ENCODE measurements around the gene CLK1.
A peak's percentile ranks its signal among the peaks of the same experiment; 100 is the strongest.

The CLK1 gene

DNA sequence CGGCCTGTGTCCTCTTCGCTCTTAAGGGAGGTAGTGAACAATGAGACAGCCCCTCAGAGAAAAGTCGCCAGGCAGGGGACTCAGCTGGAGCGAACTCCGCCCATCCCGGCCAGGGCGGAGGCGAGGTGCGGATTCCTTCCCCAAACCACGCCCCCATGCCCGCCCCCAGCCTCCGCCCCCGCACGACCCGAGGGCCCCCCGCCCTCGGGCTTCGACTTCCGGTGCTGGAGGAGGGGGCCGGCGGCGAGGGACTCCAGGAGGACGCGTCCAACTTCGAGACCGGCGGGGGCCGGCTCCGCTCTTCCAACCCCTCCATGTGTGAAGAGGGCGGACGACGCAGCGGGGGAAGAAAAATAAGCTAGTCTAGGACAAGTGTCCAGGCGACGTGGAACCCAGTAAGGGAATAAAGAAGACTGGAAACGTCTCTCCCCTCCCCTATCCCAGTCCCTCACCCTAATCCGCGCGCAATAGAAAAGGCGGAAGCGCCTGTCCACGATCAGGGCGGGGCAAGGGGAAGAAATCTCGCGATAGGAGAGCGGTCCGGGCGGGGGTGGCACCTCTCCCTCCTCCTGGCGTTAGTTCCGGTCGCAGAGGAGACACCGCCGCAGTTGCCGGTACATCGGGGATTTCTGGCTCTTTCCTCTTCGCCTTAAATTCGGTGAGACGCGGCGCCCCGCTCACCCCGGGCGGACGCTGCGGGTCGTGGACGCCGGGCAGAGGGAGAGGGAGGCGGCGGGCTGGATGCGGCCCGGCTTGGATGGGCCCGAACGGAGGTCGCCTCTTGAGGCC lies 52.9 kb downstream of the CLK1 start, which contains the start of gene BZW1:
Gene BZW1 (plus strand): TSS at position 578 of the 789 bp plus-strand sequence. CDS start 1,308 bp downstream, outside the sequence.
- DNase-seq (ENCODE audit: low read depth) = peak; percentile 90

DNA sequence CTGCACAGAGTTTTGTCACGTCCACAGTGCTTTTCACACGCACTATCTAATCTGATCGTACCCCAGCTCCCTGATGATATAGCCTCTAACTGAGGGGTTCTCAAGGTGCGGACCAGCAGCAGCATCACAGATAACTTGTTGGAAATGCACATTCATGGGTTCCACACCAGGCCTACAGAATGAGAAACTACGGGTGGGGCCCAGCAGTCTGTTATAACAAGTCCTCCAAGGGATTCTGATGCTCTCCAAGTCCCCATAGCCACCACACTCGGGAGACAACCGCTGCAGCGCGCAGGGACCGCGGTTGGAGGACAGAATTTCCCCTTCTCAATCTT lies 53.5 kb downstream of the CLK1 start:
- DNase-seq (ENCODE audit: low read depth) = no peak

GRCh38 chr2:200810252-200810997 lies 54.0 kb downstream of the CLK1 start:
- no peak for DNase-seq (ENCODE audit: low read depth)

- DNase-seq (ENCODE audit: low read depth) = no peak
These were observed 54.8 kb downstream of the CLK1 start for GRCh38 chr2:200809506-200810251.

Data from stimulated activated CD8-positive, alpha-beta memory T cell treated with anti-CD3 and anti-CD28 coated beads, Interleukin-7, amount 100 ng/mL, for 24 hours (primary cell).